ENCODE results near the gene C1orf56. TPM values are rescaled to one million over a fixed set of nuclear protein-coding genes. Genes with fewer than 3 reads are reported as not detected.
A peak's percentile ranks its signal among the peaks of the same experiment; 100 is the strongest.

Gene C1orf56, protein sequence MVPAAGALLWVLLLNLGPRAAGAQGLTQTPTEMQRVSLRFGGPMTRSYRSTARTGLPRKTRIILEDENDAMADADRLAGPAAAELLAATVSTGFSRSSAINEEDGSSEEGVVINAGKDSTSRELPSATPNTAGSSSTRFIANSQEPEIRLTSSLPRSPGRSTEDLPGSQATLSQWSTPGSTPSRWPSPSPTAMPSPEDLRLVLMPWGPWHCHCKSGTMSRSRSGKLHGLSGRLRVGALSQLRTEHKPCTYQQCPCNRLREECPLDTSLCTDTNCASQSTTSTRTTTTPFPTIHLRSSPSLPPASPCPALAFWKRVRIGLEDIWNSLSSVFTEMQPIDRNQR
- 2.8 and 3.8 TPM in 2 replicates for total RNA-seq (2014; rRNA removed)
- Bru-seq, nascent RNA = percentile 59 among the genes with signal in this experiment
- percentile 78 among the genes with signal in this experiment for BruChase-seq, experiment 1, labeled RNA remaining after a 6-hour chase
- percentile 66 among the genes with signal in this experiment for BruChase-seq, experiment 2, labeled RNA remaining after a 2-hour chase
- long read RNA-seq, transcript C1orf56-201 (2 exons, 2,096 nt) = major isoform, 18 of 27 reads
- long read RNA-seq, partial matches to known transcripts = 2 of 27 reads
- long read RNA-seq, other reads (novel, unspliced or antisense) = 7 of 27 reads

DNA sequence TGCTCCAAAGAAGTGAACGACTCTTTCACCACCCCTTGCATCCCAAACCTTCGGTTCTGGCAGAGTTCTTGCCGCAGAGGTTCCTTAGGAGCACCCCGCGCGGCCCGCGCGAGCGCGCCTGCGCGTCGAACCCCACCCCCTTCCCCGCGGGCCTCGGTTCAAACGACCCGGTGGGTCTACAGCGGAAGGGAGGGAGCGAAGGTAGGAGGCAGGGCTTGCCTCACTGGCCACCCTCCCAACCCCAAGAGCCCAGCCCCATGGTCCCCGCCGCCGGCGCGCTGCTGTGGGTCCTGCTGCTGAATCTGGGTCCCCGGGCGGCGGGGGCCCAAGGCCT lies at the start of gene C1orf56:
TSS of gene C1orf56 (plus strand) at position 161 of the 334 bp plus-strand sequence. CDS start at position 258, 97 bp downstream.
- intact Hi-C loops (cut with micrococcal nuclease) = loop anchor here (5.0 kb wide), 1 partner anchor 40 kb away; the partner anchor contains the start of genes MINDY1 and PRUNE1
- DNase-seq (peak; percentile 76), ATAC-seq (peak; percentile 78)
- H4K20me1 ChIP-seq (ENCODE audit: low read length) = no peaks in the 10 kb centered on the region
- peak within 1 kb of the TSS; percentile 12 for H3K27ac ChIP-seq (ENCODE audit: low read length)
- H3K36me3 ChIP-seq (ENCODE audit: low read depth, low read length) = peaks cover 15% of the 10 kb centered on the region; the same call in 1 of the 2 replicates
- BruUV-seq (replicated peaks) = no TSS peak
- peak within 1 kb of the TSS; percentile 69 for H3K9ac ChIP-seq (ENCODE audit: low read length)
- H3K79me2 ChIP-seq (ENCODE audit: low read length) = no peaks in the 10 kb centered on the region
- H3K4me2 ChIP-seq (ENCODE audit: low read length) = peak within 1 kb of the TSS; percentile 93
- H3K9me3 ChIP-seq (ENCODE audit: low read length) = no peaks in the 10 kb centered on the region
- no peaks in the 10 kb centered on the region for H3K9me2 ChIP-seq (replicated peaks; ENCODE audit: low read length)
- peak within 1 kb of the TSS; percentile 90 for H2AFZ ChIP-seq (ENCODE audit: low read length)
- TF ChIP-seq EZH2 (IDR thresholded peaks at IDR 0.05; ENCODE audit: low read length, unreplicated experiment) (no peak), EZH2phosphoT487 (IDR thresholded peaks at IDR 0.05; ENCODE audit: borderline replicate concordance, low read length) (no peak)
- TF ChIP-seq, protein P1, sequence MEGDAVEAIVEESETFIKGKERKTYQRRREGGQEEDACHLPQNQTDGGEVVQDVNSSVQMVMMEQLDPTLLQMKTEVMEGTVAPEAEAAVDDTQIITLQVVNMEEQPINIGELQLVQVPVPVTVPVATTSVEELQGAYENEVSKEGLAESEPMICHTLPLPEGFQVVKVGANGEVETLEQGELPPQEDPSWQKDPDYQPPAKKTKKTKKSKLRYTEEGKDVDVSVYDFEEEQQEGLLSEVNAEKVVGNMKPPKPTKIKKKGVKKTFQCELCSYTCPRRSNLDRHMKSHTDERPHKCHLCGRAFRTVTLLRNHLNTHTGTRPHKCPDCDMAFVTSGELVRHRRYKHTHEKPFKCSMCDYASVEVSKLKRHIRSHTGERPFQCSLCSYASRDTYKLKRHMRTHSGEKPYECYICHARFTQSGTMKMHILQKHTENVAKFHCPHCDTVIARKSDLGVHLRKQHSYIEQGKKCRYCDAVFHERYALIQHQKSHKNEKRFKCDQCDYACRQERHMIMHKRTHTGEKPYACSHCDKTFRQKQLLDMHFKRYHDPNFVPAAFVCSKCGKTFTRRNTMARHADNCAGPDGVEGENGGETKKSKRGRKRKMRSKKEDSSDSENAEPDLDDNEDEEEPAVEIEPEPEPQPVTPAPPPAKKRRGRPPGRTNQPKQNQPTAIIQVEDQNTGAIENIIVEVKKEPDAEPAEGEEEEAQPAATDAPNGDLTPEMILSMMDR (conservative IDR thresholded peaks at IDR 0.05; ENCODE audit: low read depth, low read length) = no peak
- peaks cover 6% of the 10 kb centered on the region for H3F3A ChIP-seq (ENCODE audit: low read length, unreplicated experiment)
- H3K27me3 ChIP-seq (ENCODE audit: low read length) = no peaks in the 10 kb centered on the region
- peaks cover 12% of the 10 kb centered on the region for H3K4me1 ChIP-seq (ENCODE audit: insufficient read depth, low read length)
- H3K4me3 ChIP-seq (ENCODE audit: low read length) = peak within 1 kb of the TSS; percentile 77
- POLR2A ChIA-PET (ENCODE audit: unreplicated experiment) = no interaction called here
- CTCF ChIA-PET = interaction anchor here (0.5 to 1.1 kb wide), 5 partner anchors 10 to 861 kb away, joined by 3 to 4 read pairs (median 4); partner anchors contain the start of gene CDC42SE1

DNA sequence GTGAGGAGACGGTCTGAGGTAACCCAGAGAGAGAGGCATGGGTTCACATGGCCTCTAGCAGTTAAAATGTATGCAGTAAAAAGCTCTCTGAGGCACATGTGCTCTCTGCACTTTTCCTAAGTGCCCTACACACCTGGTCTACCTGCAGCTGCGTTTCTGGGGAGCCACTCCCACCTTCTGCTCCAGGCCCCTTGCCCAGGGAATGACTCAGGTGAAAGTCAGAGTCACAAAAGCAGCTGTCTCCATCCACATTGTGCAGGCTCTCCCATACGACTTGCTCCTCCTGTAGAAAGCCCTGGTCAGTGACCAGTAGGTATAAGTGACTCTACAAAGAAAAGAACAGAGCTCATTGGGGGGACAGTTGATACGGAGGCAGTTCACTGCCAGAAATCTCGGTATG lies 49.6 kb upstream of the C1orf56 start:
- Histone ChIP-seq H3K9me3 (ENCODE audit: low read length) (no peaks in the 10 kb centered on the region), H3K9me2 (replicated peaks; ENCODE audit: low read length) (no peaks in the 10 kb centered on the region), H3K4me2 (ENCODE audit: low read length) (no peak overlapping the region), H3K36me3 (ENCODE audit: low read depth, low read length) (no peaks in the 10 kb centered on the region), H3K79me2 (ENCODE audit: low read length) (no peaks in the 10 kb centered on the region), H3K4me1 (ENCODE audit: insufficient read depth, low read length) (peaks cover 22% of the 10 kb centered on the region), H2AFZ (ENCODE audit: low read length) (no peak overlapping the region), H3K27me3 (ENCODE audit: low read length) (no peaks in the 10 kb centered on the region), H3K9ac (ENCODE audit: low read length) (no peak overlapping the region), H4K20me1 (ENCODE audit: low read length) (no peaks in the 10 kb centered on the region), H3K4me3 (ENCODE audit: low read length) (no peak overlapping the region), H3K27ac (ENCODE audit: low read length) (peak overlapping the region; percentile 52), H3F3A (ENCODE audit: low read length, unreplicated experiment) (no peaks in the 10 kb centered on the region)
- no TSS peak for BruUV-seq (replicated peaks)
- peak; percentile 76 for DNase-seq
- intact Hi-C loops (cut with micrococcal nuclease) = loop anchor here (2.0 to 10.0 kb wide), 2 partner anchors 19 to 433 kb away; no protein-coding TSS in a partner anchor
- TF ChIP-seq EZH2phosphoT487 (IDR thresholded peaks at IDR 0.05; ENCODE audit: borderline replicate concordance, low read length) (no peak), EZH2 (IDR thresholded peaks at IDR 0.05; ENCODE audit: low read length, unreplicated experiment) (no peak)
- TF ChIP-seq, protein P1 (conservative IDR thresholded peaks at IDR 0.05; ENCODE audit: low read depth, low read length) = no peak
- peak; percentile 62 for ATAC-seq
- ChIA-PET POLR2A (ENCODE audit: unreplicated experiment) (interaction anchor here (0.6 kb wide), 1 partner anchor 679 kb away, joined by 15 read pairs; no protein-coding TSS in a partner anchor), CTCF (interaction anchor here (0.5 to 1.3 kb wide), 2 partner anchors 9 to 433 kb away, joined by 5 read pairs; partner anchors contain the start of gene MINDY1)

Data from PC-3 (cell line).